Endodermal cell (in vitro differentiated cells): ENCODE results near the gene PIAS3. TPM values are rescaled to one million over a fixed set of nuclear protein-coding genes. Genes with fewer than 3 reads are reported as not detected.

ENCODE experiments used
- DNase-seq: peaks from one replicate; pipeline ENCODE4 v3.0.0-alpha.2; 2017
- H3K27ac ChIP-seq: 2 replicates; pipeline ENCODE4 v1.5.1; 2013; ENCODE audit warnings: mild to moderate bottlenecking, low read depth, low read length, moderate library complexity
- H3K27me3 ChIP-seq: 2 replicates; pipeline ENCODE4 v1.6.1; 2013; ENCODE audit warnings: mild to moderate bottlenecking, low read length, moderate library complexity; ENCODE audit not compliant: insufficient read depth, control insufficient read depth, poor library complexity, severe bottlenecking
- H3K36me3 ChIP-seq: 2 replicates; pipeline ENCODE4 v1.7.0; 2013; ENCODE audit warnings: mild to moderate bottlenecking, low read length, moderate library complexity; ENCODE audit not compliant: control insufficient read depth, insufficient read depth
- H3K4me1 ChIP-seq: one replicate; pipeline ENCODE4 v1.7.0; 2013; ENCODE audit warnings: low read length; ENCODE audit not compliant: control insufficient read depth, insufficient read depth
- H3K4me3 ChIP-seq: 2 replicates; pipeline ENCODE4 v1.5.1; 2013; ENCODE audit warnings: mild to moderate bottlenecking, low read length, moderate library complexity
- H3K9ac ChIP-seq: 2 replicates; pipeline ENCODE4 v1.6.1; 2013; ENCODE audit warnings: mild to moderate bottlenecking, low read length, moderate library complexity; ENCODE audit not compliant: poor library complexity, severe bottlenecking; ENCODE audit errors: extremely low read depth
- H3K9me3 ChIP-seq: 2 replicates; pipeline ENCODE4 v1.6.1; 2013; ENCODE audit warnings: mild to moderate bottlenecking, low read length, moderate library complexity; ENCODE audit not compliant: control insufficient read depth
- H3K27ac Mint-ChIP-seq: 2 replicates; pipeline ENCODE4 v1.8.0; 2020; ENCODE audit warnings: mixed read lengths
- H3K27me3 Mint-ChIP-seq: 2 replicates; pipeline ENCODE4 v1.8.0; 2021; ENCODE audit warnings: mild to moderate bottlenecking, mixed read lengths; ENCODE audit not compliant: insufficient read depth
- H3K36me3 Mint-ChIP-seq: 2 replicates; pipeline ENCODE4 v1.8.0; 2020; ENCODE audit warnings: low read depth, mixed read lengths
- H3K4me1 Mint-ChIP-seq: 2 replicates; pipeline ENCODE4 v1.8.0; 2020; ENCODE audit warnings: mixed read lengths
- H3K4me3 Mint-ChIP-seq: 2 replicates; pipeline ENCODE4 v1.8.0; 2020; ENCODE audit warnings: mild to moderate bottlenecking, moderate library complexity, mixed read lengths
- H3K9me3 Mint-ChIP-seq: 2 replicates; pipeline ENCODE4 v1.8.0; 2020; ENCODE audit warnings: mild to moderate bottlenecking, mixed read lengths
- WGBS, 2 experiments: methylation state at CpG; one replicate each; pipeline versions ENCODE4 v1.1.5 to v1.1.7; 2013; ENCODE audit warnings: missing lambda C conversion rate in 2 of 2, mixed read lengths in 1 of 2; ENCODE audit not compliant: insufficient coverage in 1 of 2, insufficient read length in 1 of 2; 5-methylcytosine and 5-hydroxymethylcytosine counted together
- total RNA-seq, 2 donors: library from RNA; stranded (reverse); fragmentation: NEBNext Ultra II Directional in 1 of 2; extraction: Animal tissue kit (Norgen Biotek cat#: 25700) in 1 of 2; gene quantifications; 2 replicates in 1 of 2; 3 replicates in 1 of 2; pipeline ENCODE4 v1.2.1, GENCODE V29; 2021
- TF ChIP-seq, protein P1 (sequence below): fragments of 200-600 bp; sonication (generic); conservative IDR thresholded peaks from 2 replicates; pipeline ENCODE4 v1.5.0; 2021; ENCODE audit warnings: antibody characterized with exemption, mild to moderate bottlenecking

PIAS3 gene
- total RNA-seq, 2 donors from 2014 or later, result 44.8 to 53.4 TPM

GRCh38 chr1:145887631-145888030 lies 28.8 kb upstream of the PIAS3 start:
- no peak overlapping the region for H3K4me3 Mint-ChIP-seq

DNA sequence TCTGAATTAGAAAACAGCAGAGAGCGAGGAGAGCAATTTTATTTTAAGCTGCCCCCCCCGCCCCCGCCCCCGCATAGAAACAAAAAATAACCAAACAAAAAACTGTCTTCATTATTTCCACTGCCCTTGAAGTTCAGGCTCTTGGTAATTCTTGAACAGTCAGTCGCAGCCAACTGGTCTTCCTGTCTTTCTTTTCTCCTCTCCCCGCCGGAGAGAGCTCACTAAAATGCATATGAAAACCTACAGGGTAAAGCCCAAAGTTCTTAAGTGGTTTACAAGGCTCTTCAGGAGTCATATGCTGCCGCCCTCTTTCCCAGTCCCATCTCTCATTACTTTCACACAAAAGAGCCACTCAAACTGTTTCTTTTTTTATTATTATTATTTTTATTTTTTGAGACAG lies 27.9 kb upstream of the PIAS3 start:
- WGBS, 2 experiments, result 52 to 72% methylated on average over 5 to 8 of the region's 8 CpGs
- H3K9me3 ChIP-seq, result no peaks in the 10 kb centered on the region
- H3K4me1 ChIP-seq, result no peaks in the 10 kb centered on the region
- Mint-ChIP-seq H3K9me3 (no peaks in the 10 kb centered on the region), H3K4me3 (peak overlapping the region; percentile 67), H3K27ac (no peak overlapping the region), H3K27me3 (peaks cover 36% of the 10 kb centered on the region), H3K4me1 (peaks cover 23% of the 10 kb centered on the region), H3K36me3 (no peaks in the 10 kb centered on the region)
- H3K4me3 ChIP-seq, result no peak overlapping the region
- no peaks in the 10 kb centered on the region for H3K36me3 ChIP-seq
- no peak overlapping the region for H3K27ac ChIP-seq
- H3K27me3 ChIP-seq, result peaks cover 33% of the 10 kb centered on the region
- TF ChIP-seq, protein P1, sequence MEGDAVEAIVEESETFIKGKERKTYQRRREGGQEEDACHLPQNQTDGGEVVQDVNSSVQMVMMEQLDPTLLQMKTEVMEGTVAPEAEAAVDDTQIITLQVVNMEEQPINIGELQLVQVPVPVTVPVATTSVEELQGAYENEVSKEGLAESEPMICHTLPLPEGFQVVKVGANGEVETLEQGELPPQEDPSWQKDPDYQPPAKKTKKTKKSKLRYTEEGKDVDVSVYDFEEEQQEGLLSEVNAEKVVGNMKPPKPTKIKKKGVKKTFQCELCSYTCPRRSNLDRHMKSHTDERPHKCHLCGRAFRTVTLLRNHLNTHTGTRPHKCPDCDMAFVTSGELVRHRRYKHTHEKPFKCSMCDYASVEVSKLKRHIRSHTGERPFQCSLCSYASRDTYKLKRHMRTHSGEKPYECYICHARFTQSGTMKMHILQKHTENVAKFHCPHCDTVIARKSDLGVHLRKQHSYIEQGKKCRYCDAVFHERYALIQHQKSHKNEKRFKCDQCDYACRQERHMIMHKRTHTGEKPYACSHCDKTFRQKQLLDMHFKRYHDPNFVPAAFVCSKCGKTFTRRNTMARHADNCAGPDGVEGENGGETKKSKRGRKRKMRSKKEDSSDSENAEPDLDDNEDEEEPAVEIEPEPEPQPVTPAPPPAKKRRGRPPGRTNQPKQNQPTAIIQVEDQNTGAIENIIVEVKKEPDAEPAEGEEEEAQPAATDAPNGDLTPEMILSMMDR, result no peak
- no peak for DNase-seq
- no peak overlapping the region for H3K9ac ChIP-seq

More at GRCh38 chr1:145887631-145888030, 28.8 kb upstream of the PIAS3 start:
- Histone ChIP-seq H3K9me3 (no peaks in the 10 kb centered on the region), H3K27ac (no peak overlapping the region), H3K4me3 (no peak overlapping the region), H3K27me3 (peaks cover 30% of the 10 kb centered on the region), H3K4me1 (peaks cover 4% of the 10 kb centered on the region), H3K9ac (no peak overlapping the region), H3K36me3 (no peaks in the 10 kb centered on the region)
- H3K4me1 Mint-ChIP-seq, result peaks cover 30% of the 10 kb centered on the region
- H3K9me3 Mint-ChIP-seq, result no peaks in the 10 kb centered on the region
- H3K27me3 Mint-ChIP-seq, result peaks cover 31% of the 10 kb centered on the region
- DNase-seq, result no peak
- TF ChIP-seq, protein P1, result no peak
- H3K36me3 Mint-ChIP-seq, result no peaks in the 10 kb centered on the region
- H3K27ac Mint-ChIP-seq, result no peak overlapping the region
- WGBS, 2 experiments, result 81 to 82% methylated on average over 4 to 5 of the region's 5 CpGs

DNA sequence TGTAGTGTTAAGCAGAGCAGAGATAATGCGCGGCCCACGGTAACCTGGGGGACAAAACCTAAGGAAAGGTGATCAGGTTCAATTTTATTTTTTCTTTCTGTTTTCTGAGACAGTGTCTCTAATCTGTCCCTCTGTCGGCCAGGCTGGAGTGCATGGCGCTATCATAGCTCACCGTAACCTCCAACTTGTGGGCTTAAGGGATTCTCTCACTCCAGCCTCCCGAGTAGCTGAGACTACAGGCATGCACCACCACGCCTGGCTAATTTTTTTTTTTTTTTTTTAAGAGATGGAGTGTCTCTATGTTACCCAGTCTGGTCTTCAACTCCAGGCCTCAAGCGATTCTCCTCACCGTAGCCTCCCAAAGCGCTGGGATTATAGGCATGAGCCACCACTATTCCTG lies 27.5 kb upstream of the PIAS3 start:
- H3K4me1 Mint-ChIP-seq, result peaks cover 21% of the 10 kb centered on the region
- H3K36me3 Mint-ChIP-seq, result no peaks in the 10 kb centered on the region
- peaks cover 38% of the 10 kb centered on the region for H3K27me3 Mint-ChIP-seq
- H3K27ac ChIP-seq, result no peak overlapping the region
- no peak overlapping the region for H3K27ac Mint-ChIP-seq
- no peaks in the 10 kb centered on the region for H3K9me3 Mint-ChIP-seq
- H3K27me3 ChIP-seq, result peaks cover 33% of the 10 kb centered on the region
- no peaks in the 10 kb centered on the region for H3K4me1 ChIP-seq
- H3K4me3 Mint-ChIP-seq, result peak overlapping the region; percentile 67
- peak overlapping the region; percentile 81 for H3K4me3 ChIP-seq
- no peak overlapping the region for H3K9ac ChIP-seq
- 73 to 90% methylated on average over 5 to 11 of the region's 11 CpGs for WGBS, 2 experiments
- H3K9me3 ChIP-seq, result no peaks in the 10 kb centered on the region
- TF ChIP-seq, protein P1, result no peak
- DNase-seq, result no peak
- no peaks in the 10 kb centered on the region for H3K36me3 ChIP-seq
